Head of caudate nucleus (tissue), 42 donors: ENCODE results near the gene ATG4C.
"Not testable (repeated sequence)": the region's sequence is repeated elsewhere in the genome, so short reads cannot be mapped to it uniquely, and the experiment has no call there.

ENCODE experiments used
- DNase-seq, 42 donors: peaks; one replicate each; pipeline versions ENCODE4 v3.0.0 to v3.0.0-alpha.2; 2020 to 2021; ENCODE audit warnings: mixed read lengths in 7 of 42
- intact Hi-C: fragments of 100-400 bp; cut with DNase I; formaldehyde crosslinking; loops from one replicate; pipeline ENCODE4 v1.15.0; 2022

Gene ATG4C, protein sequence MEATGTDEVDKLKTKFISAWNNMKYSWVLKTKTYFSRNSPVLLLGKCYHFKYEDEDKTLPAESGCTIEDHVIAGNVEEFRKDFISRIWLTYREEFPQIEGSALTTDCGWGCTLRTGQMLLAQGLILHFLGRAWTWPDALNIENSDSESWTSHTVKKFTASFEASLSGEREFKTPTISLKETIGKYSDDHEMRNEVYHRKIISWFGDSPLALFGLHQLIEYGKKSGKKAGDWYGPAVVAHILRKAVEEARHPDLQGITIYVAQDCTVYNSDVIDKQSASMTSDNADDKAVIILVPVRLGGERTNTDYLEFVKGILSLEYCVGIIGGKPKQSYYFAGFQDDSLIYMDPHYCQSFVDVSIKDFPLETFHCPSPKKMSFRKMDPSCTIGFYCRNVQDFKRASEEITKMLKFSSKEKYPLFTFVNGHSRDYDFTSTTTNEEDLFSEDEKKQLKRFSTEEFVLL

DNA sequence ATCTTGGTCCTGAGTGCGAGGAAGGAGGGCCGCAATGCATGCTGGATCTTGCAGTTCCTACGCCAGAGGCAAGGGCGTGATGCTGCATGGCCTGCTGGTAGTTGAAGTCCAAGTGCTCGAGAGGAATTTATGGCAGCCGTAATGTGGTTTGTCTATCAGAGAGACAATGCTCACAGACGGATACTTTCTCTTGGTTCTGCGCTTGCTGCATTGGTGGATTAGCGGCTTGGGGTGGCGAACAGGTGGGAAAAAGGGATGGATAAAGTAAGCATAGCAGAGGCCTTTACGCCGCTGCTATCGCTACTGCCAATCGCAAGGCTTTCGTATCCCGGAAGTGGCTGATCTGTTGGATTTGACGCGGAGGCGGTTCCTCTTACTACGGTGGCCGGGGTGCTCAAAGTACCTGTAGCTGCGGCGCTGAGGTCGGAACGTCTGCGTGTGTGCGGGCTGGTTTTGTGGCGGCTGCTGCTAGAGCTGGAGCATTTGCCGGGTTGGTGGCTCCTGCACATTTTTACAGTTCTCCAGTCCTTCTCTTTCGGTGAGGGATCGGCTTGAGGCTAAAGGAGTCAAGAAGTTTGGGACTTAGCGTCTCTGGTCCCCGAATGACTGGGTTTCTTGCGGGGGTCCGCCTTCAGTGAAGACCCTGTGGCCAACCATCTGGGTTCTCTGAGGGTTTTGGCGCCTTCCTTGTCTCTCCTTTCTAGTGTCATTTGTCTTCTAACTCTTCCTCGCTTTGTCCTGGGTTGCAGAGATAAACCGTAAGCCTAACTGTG is at the start of gene ATG4C:
ATG4C (plus strand) TSS at position 397 of the 773 bp plus-strand sequence. CDS start 19,655 bp downstream, outside the sequence.
- intact Hi-C loops = no loop called here
- peak; percentile 93 to 99 (median 97) for DNase-seq

DNA sequence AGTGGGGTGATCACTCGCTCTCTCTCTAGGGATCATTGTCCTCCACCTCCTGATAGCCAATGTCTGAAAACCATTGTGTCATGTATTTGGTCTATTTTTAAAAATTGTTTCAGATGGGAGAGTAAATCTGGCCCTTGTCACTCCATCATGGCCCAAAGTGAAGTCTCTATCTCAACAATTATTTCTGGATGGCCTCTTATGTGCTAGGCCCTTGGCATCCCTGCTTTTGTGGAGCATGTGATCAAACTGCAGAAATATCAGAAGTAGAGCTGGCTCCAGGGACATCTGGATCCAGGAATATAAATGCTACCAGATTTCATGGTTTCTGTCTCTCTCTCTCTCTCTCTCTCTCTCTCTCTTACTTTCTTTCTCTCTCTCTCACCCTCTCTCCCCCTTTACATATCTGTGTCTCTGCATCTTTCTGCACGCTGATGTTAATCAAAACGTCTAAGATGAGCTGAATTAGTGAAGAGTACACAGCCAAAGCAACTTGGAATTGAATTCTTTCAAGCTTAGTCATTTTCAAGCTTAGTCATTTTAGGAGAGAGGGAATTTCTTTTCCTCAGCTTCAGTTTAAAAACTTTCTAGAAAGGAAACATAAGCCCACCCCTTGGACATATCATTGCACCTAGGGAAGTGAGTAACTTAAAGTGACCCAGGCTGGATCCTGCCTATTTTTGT is 48.3 kb upstream of the ATG4C start:
- intact Hi-C loops = no loop called here
- DNase-seq = no peak

DNA sequence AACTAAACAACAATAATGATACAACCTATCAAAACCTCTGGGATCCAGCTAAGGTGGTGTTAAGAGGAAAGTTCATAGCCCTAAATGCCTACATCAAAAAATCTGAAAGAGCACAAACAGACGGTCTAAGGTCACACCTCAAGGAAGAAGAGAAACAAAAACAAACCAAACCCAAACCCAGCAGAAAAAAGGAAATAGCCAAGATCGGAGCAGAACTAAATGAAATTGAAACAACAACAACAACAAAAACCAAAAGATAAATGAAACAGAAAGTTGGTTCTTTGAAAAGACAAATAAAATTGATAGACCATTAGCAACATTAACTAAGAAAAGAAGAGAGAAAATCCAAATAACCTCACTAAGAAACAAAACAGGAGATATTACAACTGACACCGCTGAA is 43.2 kb upstream of the ATG4C start:
- not testable (repeated sequence) for DNase-seq
- intact Hi-C loops = loop anchor here (10.0 kb wide), 1 partner anchor 206 kb away; no protein-coding TSS in a partner anchor

DNA sequence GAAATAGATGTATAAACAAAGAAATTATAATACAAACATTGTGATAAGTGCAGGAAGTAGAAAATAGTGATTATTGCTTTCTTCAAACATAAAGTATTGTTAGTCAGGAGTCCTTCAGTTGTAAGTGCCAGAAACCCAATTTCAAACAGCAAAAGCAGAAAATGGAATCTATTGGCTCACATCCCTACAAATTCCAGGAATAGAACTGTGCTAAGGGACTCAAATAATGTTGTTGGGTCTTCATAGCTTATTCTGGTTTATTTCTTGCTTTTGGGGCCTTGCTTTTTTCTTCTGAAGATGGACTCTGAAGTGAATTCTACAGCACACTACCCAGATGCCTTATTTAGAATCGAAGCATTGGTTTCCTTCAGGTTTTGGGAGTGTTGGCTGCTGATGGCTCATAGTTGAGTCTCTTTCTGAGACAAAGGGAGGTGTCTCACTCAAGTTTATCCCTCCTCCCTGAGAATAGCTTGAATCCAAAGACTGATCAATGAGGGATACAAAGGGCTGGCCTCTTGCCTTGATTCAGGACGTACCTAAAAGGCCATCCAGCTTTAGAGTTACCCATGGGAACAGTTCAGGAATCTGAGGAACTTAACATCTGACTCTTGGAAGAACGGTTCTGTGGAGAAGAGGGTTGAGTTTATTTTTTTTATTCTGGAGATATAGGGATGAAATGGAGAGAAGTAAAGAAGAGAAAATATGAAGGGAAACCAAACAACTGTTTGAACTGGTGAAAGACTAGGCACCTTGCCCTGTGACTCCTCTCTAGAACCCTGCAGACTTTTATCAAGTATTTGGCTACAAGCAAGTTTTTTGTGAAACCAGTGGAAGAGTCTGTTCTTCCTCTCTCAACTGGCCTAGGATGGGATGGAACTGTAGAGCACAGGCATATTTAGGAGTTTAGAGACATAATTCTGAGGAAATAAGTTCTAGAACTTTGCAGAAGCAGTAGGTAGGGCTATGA is 39.0 kb upstream of the ATG4C start:
- intact Hi-C loops = loop anchor here (10.0 kb wide), 1 partner anchor 210 kb away; no protein-coding TSS in a partner anchor
- DNase-seq = no peak

DNA sequence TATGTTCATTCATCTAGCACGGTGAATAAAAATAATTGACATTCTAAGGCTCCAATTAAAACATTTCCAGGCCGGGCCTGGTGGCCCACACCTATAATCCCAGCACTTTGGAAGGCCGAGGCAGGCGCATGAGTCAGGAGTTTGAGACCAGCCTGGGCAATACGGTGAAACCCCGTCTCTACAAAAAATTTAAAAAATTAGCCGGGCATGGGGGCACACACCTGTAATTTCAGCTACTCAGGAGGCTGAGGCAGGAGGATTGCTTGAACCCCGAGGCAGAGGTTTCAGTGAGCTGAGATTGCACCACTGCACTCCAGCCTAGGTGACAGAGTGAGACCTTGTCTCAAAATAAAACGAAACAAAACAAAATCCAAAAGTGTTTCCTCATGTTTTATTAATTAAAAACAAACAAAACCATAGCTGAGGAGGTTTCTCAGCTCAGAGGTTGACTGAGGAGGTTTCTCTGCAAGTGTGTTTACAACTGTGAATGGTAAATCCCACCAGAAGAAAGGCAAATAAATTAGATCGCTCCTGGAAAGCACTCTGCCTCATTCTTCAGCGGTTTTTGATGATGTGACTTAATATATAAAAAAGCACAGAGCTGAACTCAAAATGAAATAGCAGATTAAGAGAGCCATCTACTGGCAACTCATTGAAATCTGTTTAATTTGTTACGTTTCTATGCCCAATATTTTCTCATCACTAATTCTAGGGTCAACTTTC is 37.7 kb upstream of the ATG4C start:
- no peak for DNase-seq
- intact Hi-C loops = loop anchor here (10.0 kb wide), 1 partner anchor 211 kb away; no protein-coding TSS in a partner anchor

DNA sequence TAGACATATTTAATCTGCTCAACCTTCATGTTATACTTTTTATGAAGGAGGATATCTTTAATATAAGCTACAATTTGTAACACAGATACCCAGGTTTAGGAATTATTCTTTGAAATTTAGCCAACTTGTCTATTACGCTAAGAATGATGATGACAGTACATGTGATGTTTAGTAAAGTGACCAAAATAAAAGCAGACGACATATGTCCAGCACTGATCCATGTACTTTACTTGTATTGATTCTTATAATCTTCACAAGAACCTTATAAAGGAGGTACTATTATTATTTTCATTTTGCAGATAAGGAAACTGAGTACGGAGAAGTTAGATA is 37.2 kb upstream of the ATG4C start:
- intact Hi-C loops = loop anchor here (10.0 kb wide), 1 partner anchor 212 kb away; no protein-coding TSS in a partner anchor
- no peak for DNase-seq

DNA sequence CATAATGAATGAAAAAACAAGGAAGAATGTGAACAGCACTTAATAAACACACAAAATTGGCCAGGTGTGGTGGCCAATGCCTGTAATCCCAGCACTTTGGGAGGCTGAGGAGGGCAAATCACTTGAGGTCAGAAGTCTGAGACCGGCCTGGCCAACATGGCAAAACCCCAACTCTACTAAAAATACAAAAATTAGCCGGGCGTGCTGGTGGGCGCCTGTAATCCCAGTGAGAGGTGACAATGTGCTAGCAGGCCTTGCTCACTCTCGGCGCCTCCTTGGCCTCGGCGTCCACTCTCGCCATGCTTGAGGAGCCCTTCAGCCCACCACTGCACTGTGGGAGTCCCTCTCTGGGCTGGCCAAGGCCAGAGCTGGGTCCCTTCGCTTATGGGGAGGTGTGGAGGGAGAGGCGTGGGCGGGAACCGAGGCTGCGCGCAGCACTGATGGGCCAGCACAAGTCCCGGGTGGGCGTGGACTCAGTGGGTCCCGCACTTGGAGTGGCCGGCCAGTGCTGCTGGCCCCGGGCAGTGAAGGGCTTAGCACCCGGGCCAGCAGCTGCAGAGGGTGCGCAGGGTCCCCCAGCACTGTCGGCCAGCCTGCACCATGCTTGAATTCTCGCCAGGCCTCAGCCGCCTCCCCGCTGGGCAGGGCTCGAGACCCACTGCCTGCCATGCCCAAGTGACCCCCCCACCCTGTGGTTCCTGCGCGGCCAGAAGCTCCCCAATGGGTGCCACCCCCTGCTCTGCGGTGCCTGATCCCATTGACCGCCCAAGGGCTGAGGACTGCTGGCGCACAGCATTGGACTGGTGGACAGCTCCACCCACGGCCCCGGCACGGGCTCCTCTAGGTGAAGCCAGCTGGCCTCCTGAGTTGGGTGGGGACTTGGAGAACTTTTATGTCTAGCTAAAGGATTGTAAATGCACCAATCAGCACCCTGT is 30.6 kb upstream of the ATG4C start:
- no peak for DNase-seq
- intact Hi-C loops = no loop called here

DNA sequence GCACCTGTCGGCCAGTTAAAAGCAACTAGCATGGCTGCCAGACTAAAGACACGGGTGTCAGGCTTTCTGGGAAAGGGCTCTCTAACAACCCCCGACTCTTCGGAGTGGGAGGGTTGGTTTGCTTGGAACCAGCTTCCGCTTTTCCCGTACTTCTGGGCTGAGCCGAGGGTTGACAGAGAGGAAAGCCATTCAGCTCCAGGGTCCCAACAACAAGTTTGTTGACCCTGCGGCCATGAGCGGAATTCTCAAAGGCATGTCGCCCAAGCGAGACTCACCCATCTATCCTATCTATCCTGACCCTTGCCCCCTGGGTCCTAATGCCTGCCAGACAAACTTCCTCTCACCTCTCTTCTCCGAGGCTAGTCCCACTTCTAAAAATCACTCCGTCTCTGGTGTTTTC is 29.0 kb upstream of the ATG4C start:
- DNase-seq, intact Hi-C loops: not testable (repeated sequence)

DNA sequence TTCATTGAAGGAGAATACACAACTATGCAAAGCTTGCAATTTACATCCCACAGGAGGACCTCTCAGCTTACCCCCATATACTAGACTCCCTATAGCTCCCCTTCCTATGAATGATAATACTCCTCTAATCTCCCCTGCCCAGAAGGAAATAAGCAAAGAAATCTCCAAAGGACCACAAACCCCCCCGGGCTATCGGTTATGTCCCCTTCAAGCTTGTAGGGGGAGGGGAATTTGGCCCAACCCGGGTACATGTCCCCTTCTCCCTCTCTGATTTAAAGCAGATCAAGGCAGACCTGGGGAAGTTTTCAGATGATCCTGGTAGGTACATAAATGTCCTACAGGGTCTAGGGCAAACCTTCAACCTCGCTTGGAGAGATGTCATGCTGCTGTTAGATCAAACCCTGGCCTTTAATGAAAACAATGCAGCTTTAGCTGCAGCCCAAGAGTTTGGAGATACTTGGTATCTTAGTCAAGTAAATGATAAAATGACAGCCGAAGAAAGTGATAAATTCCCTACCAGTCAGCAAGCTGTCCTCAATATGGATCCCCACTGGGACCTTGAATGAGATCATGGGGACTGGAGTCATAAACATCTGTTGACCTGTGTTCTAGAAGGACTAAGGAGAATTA is 27.6 kb upstream of the ATG4C start:
- intact Hi-C loops, DNase-seq: not testable (repeated sequence)

DNA sequence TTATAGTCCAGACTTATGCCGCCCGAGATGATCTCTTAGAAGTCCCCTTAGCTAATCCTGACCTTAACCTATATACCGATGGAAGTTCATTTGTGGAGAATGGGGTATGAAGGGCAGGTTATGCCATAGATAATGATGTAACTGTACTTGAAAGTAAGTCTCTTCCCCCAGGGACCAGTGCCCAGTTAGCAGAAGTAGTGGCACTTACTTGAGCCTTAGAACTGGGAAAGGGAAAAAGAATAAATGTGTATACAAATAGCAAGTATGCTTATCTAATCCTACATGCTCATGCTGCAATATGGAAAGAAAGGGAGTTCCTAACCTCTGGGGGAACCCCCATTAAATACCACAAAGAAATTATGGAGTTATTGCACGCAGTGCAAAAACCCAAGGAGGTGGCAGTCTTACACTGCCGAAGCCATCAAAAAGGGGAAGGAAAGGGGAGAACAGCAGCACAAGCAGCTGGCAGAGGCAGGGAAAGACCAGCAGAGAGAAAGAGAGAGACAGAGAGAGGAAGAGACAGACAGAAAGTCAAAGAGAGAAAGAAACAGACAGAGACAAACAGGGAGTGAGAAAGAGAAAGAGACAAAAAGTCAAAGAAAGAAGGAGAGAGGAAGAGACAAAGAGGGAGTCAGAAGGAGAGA is 24.6 kb upstream of the ATG4C start:
- intact Hi-C loops, DNase-seq: not testable (repeated sequence)

DNA sequence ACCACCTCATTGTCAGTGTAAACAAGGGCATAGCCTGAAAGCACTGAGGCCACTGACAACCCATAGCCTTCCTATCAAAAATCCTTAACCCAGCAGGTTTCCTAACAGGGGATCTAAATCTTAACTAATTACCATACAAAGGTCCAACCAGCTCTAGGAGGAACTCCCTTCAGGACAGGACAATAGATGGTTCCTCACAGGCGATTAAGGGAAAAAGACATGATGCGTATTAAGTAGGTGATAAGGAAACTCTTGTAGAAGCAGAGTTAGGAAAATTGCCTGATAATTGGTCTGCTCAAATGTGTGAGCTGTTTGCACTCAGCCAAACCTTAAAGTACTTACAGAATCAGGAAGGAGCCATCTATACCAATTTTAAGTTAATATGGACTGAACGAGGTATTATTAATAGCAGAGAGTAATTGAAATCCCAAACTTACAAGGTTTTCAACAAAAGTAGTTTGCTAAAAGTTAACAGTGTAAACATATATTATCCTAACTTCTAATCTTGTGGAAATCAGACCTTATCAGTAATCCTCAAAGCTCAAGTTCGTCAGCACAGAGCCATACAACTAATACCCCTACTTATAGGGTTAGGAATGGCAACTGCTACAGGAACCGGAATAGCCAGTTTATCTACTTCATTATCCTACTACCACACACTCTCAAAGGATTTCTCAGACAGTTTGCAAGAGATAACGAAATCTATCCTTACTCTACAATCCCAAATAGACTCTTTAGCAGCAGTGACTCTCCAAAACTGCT is 23.7 kb upstream of the ATG4C start:
- intact Hi-C loops, DNase-seq: not testable (repeated sequence)

DNA sequence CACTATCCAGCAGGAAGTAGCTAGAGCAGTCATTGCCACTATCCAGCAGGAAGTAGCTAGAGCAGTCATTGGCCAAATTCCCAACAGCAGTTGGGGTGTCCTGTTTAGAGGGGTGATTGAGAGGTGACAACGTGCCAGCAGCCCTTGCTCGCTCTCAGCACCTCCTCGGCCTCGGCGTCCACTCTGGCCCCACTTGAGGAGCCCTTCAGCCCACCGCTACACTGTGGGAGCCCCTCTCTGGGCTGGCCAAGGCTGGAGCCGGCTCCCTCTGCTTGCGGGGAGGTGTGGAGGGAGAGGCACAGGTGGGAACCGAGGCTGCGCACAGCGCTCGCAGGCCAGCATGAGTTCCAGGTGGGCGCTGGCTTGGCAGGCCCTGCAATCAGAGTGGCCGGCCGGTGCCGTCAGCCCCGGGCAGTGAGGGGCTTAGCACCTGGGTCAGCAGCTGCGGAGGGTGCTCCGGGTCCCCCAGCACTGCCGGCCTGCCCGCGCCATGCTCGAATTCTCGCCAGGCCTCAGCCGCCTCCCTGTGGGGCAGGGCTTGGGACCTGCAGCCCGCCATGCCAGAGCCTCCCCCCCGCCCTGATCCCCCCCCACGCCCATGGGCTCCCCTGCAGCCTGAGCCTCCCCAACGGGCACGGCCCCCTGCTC is 22.6 kb upstream of the ATG4C start:
- intact Hi-C loops, DNase-seq: not testable (repeated sequence)

DNA sequence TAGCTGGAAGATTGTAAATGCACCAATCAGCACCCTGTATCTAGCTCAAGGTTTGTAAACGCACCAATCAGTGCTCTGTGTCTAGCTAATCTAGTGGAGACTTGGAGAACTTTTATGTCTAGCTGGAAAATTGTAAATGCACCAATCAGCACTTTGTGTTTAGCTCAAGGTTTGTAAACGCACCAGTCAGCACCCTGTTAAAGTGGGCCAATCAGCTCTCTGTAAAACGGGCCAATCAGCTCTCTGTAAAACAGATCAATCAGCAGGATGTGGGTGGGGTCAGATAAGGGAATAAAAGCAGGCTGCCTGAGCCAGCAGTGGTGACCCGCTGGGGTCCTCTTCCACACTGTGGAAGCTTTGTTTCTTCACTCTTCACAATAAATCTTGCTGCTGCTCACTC is 21.9 kb upstream of the ATG4C start:
- intact Hi-C loops, DNase-seq: not testable (repeated sequence)

DNA sequence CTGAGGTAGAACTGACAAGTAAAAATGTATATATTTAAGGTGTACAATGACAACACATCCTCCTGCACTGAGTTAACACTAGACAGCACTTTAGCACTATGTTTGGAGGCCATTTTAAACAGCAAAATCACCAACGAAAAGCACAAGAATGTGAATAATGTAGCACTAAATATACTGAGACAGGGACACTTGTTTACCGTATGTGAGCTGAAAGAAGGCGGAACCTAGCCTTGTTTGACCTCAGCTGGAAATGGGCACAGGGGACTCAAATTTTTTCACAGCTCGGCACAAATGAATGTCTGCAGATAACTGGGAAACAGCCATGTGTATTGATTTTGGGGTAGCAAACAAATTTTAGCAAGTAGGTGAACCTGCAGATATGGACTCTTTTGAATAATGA is 18.0 kb upstream of the ATG4C start:
- intact Hi-C loops = no loop called here
- no peak for DNase-seq
